Caco-2 (cell line): ENCODE measurements around the gene STPG2. TPM values are rescaled to one million over a fixed set of nuclear protein-coding genes. Genes with fewer than 3 reads are reported as not detected.

ENCODE experiments used
- BruUV-seq: library from RNA; stranded (reverse); fragments of 400-500 nt; replicated peaks from 2 replicates; lab custom pipeline; 2021; lab: Mats Ljungman, UMichigan
- CTCF ChIA-PET: fragments of 300-600 bp; sonication (Branson Sonifier 250); formaldehyde crosslinking; loops from one replicate; lab custom pipeline; 2022; ENCODE audit warnings: antibody characterized with exemption; lab: Charles Lee
- POLR2A ChIA-PET: fragments of 300-600 bp; sonication (Branson Sonifier 250); formaldehyde crosslinking; loops from one replicate; lab custom pipeline; 2022; ENCODE audit warnings: antibody characterized with exemption; lab: Charles Lee
- DNase-seq, 2 experiments: peaks; one replicate each; pipeline versions ENCODE4 v3.0.0 to v3.0.0-alpha.2; 2020 to 2022
- H3K27me3 ChIP-seq: replicated peaks from 2 replicates; pipeline ENCODE4 v1.6.0; 2011; ENCODE audit warnings: low read length; ENCODE audit not compliant: control insufficient read depth, insufficient read depth
- H3K36me3 ChIP-seq: 2 replicates; pipeline ENCODE4 v1.5.1; 2011; ENCODE audit warnings: low read length; ENCODE audit not compliant: control insufficient read depth, insufficient read depth
- H3K4me1 ChIP-seq: fragments of 250-450 bp; sonication (Bioruptor Pico); 2 replicates; pipeline ENCODE4 v1.5.1; 2020; ENCODE audit warnings: mild to moderate bottlenecking
- H3K4me3 ChIP-seq: 2 replicates; pipeline ENCODE4 v1.5.1; 2011; ENCODE audit warnings: low read depth, mild to moderate bottlenecking, control low read depth, low read length
- H3K9me3 ChIP-seq: fragments of 250-450 bp; sonication (Bioruptor Pico); 2 replicates; pipeline ENCODE4 v1.5.1; 2020; ENCODE audit warnings: mild to moderate bottlenecking, moderate library complexity
- H3K27ac Mint-ChIP-seq: one replicate; pipeline ENCODE4 v1.8.0; 2022; ENCODE audit warnings: mixed read lengths; ENCODE audit not compliant: unreplicated experiment
- H3K27me3 Mint-ChIP-seq: one replicate; pipeline ENCODE4 v1.8.0; 2022; ENCODE audit warnings: mixed read lengths; ENCODE audit not compliant: insufficient read depth, unreplicated experiment
- H3K36me3 Mint-ChIP-seq: one replicate; pipeline ENCODE4 v1.8.0; 2022; ENCODE audit warnings: mild to moderate bottlenecking, mixed read lengths; ENCODE audit not compliant: insufficient read depth, unreplicated experiment
- H3K4me1 Mint-ChIP-seq: one replicate; pipeline ENCODE4 v1.8.0; 2022; ENCODE audit warnings: low read depth, mixed read lengths; ENCODE audit not compliant: unreplicated experiment
- H3K4me3 Mint-ChIP-seq: one replicate; pipeline ENCODE4 v1.8.0; 2022; ENCODE audit warnings: mild to moderate bottlenecking, moderate library complexity, mixed read lengths; ENCODE audit not compliant: unreplicated experiment
- H3K9me3 Mint-ChIP-seq: one replicate; pipeline ENCODE4 v1.8.0; 2022; ENCODE audit warnings: mixed read lengths; ENCODE audit not compliant: unreplicated experiment
- CTCF ChIP-seq, 2 experiments: fragments of 200-600 bp in 1 of 2; IDR thresholded peaks; 1 replicate in 1 of 2; 2 replicates in 1 of 2; pipeline versions ENCODE4 v1.5.1 to v1.8.0; 2011 to 2022; ENCODE audit warnings: antibody characterized with exemption in 1 of 2, control low read depth in 1 of 2, inconsistent platforms in 1 of 2, low read depth in 1 of 2, low read length in 1 of 2, mild to moderate bottlenecking in 1 of 2, moderate library complexity in 1 of 2; ENCODE audit not compliant: insufficient read depth in 1 of 2, severe bottlenecking in 1 of 2, unreplicated experiment in 1 of 2
- intact Hi-C: fragments of 100-400 bp; cut with micrococcal nuclease; formaldehyde crosslinking; loops from one replicate; pipeline ENCODE4 v1.10.0; 2022; ENCODE audit not compliant: unreplicated experiment
- total RNA-seq: library from RNA; stranded (reverse); gene quantifications from 2 replicates; pipeline ENCODE4 v1.2.3, GENCODE V29; 2022

STPG2 gene
- total RNA-seq, 1 experiment from 2014 or later, result not detected

- BruUV-seq, result no TSS peak
- no peaks in the 10 kb centered on the region for H3K9me3 ChIP-seq
- ChIA-PET CTCF (no interaction called here), POLR2A (no interaction called here)
- H3K36me3 ChIP-seq, result no peaks in the 10 kb centered on the region
- DNase-seq, result no peak
- H3K4me1 ChIP-seq, result no peaks in the 10 kb centered on the region
- H3K4me1 Mint-ChIP-seq, result no peaks in the 10 kb centered on the region
- H3K27ac Mint-ChIP-seq, result no peak overlapping the region
- no peaks in the 10 kb centered on the region for H3K27me3 ChIP-seq
- H3K27me3 Mint-ChIP-seq, result no peaks in the 10 kb centered on the region
- no peaks in the 10 kb centered on the region for H3K36me3 Mint-ChIP-seq
- TF ChIP-seq CTCF (IDR thresholded peaks at IDR 0.05; ENCODE audit: insufficient read depth in 1 of 2, low read depth in 1 of 2, low read length in 1 of 2, severe bottlenecking in 1 of 2, unreplicated experiment in 1 of 2), result no peak
- no peak overlapping the region for H3K4me3 ChIP-seq
- no peak overlapping the region for H3K4me3 Mint-ChIP-seq
- intact Hi-C loops, result no loop called here
- H3K9me3 Mint-ChIP-seq, result no peaks in the 10 kb centered on the region
Measured at GRCh38 chr4:97530676-97531075, 612.6 kb downstream of the STPG2 start.

GRCh38 chr4:97525236-97525635 is 618.0 kb downstream of the STPG2 start:
- POLR2A ChIA-PET, result no interaction called here
- H3K27me3 ChIP-seq, result no peaks in the 10 kb centered on the region
- H3K36me3 ChIP-seq, result no peaks in the 10 kb centered on the region
- intact Hi-C loops, result no loop called here
- Mint-ChIP-seq H3K4me3 (no peak overlapping the region), H3K36me3 (no peaks in the 10 kb centered on the region), H3K27me3 (no peaks in the 10 kb centered on the region), H3K27ac (no peak overlapping the region), H3K4me1 (no peaks in the 10 kb centered on the region), H3K9me3 (no peaks in the 10 kb centered on the region)
- H3K4me1 ChIP-seq, result no peaks in the 10 kb centered on the region
- H3K4me3 ChIP-seq, result no peak overlapping the region
- no TSS peak for BruUV-seq
- no peak for DNase-seq
- TF ChIP-seq CTCF (IDR thresholded peaks at IDR 0.05; ENCODE audit: insufficient read depth in 1 of 2, low read depth in 1 of 2, low read length in 1 of 2, severe bottlenecking in 1 of 2, unreplicated experiment in 1 of 2), result no peak
- CTCF ChIA-PET, result no interaction called here
- no peaks in the 10 kb centered on the region for H3K9me3 ChIP-seq

GRCh38 chr4:97517939-97518338 is 625.3 kb downstream of the STPG2 start:
- CTCF ChIA-PET, result no interaction called here
- no peak overlapping the region for H3K4me3 Mint-ChIP-seq
- no peak overlapping the region for H3K4me3 ChIP-seq
- no peaks in the 10 kb centered on the region for H3K4me1 Mint-ChIP-seq
- no TSS peak for BruUV-seq
- H3K9me3 Mint-ChIP-seq, result no peaks in the 10 kb centered on the region
- no peaks in the 10 kb centered on the region for H3K27me3 Mint-ChIP-seq
- TF ChIP-seq CTCF (IDR thresholded peaks at IDR 0.05; ENCODE audit: insufficient read depth in 1 of 2, low read depth in 1 of 2, low read length in 1 of 2, severe bottlenecking in 1 of 2, unreplicated experiment in 1 of 2), result no peak
- DNase-seq, result no peak
- H3K4me1 ChIP-seq, result no peaks in the 10 kb centered on the region
- H3K27ac Mint-ChIP-seq, result no peak overlapping the region
- no peaks in the 10 kb centered on the region for H3K36me3 ChIP-seq
- H3K9me3 ChIP-seq, result no peaks in the 10 kb centered on the region
- no peaks in the 10 kb centered on the region for H3K36me3 Mint-ChIP-seq
- no peaks in the 10 kb centered on the region for H3K27me3 ChIP-seq
- POLR2A ChIA-PET, result no interaction called here
- intact Hi-C loops, result no loop called here
